Erythroblast (primary cell): ENCODE data around the gene ATP8B3.

Experiments used
- GATA1 ChIP-seq: IDR thresholded peaks from 2 replicates; pipeline ENCODE4 v1.6.1; 2011; ENCODE audit warnings: low read depth, mild to moderate bottlenecking, control low read depth, low read length, moderate library complexity
- POLR2A ChIP-seq: IDR thresholded peaks from 2 replicates; pipeline ENCODE4 v1.6.1; 2011; ENCODE audit warnings: mild to moderate bottlenecking, low read length

- no peak for TF ChIP-seq POLR2A
- no peak for TF ChIP-seq GATA1
These were observed 32.5 kb upstream of the ATP8B3 start for GRCh38 chr19:1844513-1845124.
